Measurements from ENCODE around the gene MGAT3. TPM values are rescaled to one million over a fixed set of nuclear protein-coding genes. Genes with fewer than 3 reads are reported as not detected.

Gene MGAT3
- total and polyA plus RNA-seq, 2 of the 13 experiments (the other 11 are each of a cell fraction or from before 2014, with no cell fraction given), result 0.11 to 0.15 TPM

DNA sequence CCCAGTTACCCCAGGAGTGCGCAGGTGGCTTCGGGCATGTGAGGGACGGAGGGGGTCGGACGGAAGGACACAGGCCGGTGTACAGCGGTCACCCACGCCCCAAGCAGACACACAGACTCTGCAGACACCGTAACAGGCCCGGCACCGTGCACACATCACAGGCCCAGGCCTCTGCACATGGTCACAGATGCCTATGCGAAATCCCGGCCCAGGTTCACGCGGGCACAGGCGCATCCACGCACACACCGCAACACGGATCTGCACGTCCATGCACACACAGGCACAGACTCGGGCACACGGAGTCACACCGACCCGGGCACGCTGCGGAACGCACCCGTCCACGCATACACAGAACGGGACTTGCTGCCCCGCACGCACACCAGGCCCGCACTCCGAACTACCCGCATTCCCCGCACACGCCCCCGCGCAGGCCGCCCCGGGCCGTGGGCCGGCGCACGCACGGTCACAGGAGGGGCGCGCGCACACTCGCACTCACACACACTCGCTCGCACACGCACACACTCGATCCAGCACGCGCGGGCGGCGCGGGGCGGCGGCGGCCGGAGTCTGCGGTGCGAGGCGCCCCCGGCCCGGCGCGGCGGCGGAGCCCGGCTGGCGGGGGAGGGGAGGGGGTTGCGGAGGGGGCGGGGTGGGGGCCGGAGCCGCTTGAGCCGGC is at the start of gene MGAT3 (continued):
- TF ChIP-seq, protein P1, sequence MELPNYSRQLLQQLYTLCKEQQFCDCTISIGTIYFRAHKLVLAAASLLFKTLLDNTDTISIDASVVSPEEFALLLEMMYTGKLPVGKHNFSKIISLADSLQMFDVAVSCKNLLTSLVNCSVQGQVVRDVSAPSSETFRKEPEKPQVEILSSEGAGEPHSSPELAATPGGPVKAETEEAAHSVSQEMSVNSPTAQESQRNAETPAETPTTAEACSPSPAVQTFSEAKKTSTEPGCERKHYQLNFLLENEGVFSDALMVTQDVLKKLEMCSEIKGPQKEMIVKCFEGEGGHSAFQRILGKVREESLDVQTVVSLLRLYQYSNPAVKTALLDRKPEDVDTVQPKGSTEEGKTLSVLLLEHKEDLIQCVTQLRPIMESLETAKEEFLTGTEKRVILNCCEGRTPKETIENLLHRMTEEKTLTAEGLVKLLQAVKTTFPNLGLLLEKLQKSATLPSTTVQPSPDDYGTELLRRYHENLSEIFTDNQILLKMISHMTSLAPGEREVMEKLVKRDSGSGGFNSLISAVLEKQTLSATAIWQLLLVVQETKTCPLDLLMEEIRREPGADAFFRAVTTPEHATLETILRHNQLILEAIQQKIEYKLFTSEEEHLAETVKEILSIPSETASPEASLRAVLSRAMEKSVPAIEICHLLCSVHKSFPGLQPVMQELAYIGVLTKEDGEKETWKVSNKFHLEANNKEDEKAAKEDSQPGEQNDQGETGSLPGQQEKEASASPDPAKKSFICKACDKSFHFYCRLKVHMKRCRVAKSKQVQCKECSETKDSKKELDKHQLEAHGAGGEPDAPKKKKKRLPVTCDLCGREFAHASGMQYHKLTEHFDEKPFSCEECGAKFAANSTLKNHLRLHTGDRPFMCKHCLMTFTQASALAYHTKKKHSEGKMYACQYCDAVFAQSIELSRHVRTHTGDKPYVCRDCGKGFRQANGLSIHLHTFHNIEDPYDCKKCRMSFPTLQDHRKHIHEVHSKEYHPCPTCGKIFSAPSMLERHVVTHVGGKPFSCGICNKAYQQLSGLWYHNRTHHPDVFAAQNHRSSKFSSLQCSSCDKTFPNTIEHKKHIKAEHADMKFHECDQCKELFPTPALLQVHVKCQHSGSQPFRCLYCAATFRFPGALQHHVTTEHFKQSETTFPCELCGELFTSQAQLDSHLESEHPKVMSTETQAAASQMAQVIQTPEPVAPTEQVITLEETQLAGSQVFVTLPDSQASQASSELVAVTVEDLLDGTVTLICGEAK (IDR thresholded peaks at IDR 0.05), result no peak
- TF ChIP-seq, protein P1 (CRISPR knock-in tag; IDR thresholded peaks at IDR 0.05), result no peak

DNA sequence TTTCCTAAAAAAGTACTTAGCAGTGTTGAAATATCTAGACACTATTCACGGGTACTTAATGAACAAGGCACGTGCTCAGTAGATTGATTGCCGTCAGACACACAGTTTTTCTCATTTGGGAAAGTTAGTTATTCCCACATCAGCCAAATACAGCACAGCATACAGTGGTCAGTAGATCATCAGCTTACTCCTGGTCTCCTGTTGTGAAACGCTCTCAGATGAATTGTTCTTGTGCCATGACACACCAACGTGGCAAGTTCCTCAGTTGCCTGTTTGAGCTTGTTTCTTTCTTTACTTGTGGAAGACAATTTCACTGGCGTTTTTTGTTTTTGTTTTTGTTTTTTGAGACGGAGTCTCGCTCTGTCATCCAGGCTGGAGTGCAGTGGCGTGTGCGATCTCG is 48.6 kb upstream of the MGAT3 start:
- POLR2A ChIA-PET, result no interaction called here

More for the DNA sequence above, 48.6 kb upstream of the MGAT3 start:
- no peak overlapping the region for H2AFZ ChIP-seq (ENCODE audit: low read length)
- 94% methylated on average over 11 of the region's 11 CpGs for WGBS (ENCODE audit: low lambda C conversion rate)
- DNase-seq (ENCODE audit: low spot score), result no peak
- no peaks in the 10 kb centered on the region for H4K20me1 ChIP-seq (ENCODE audit: insufficient read depth, low read length)
- in situ Hi-C loops (cut with HindIII; ENCODE audit: extremely low pct_ligation_motif_present, low pct_unique_long_range_greater_than_20kb), result no loop called here
- CTCF ChIA-PET (ENCODE audit: low intra/inter-chr PET ratio, low total read pairs), result no interaction called here
- TF ChIP-seq ZFP36L2 (CRISPR knock-in tag; IDR thresholded peaks at IDR 0.05) (no peak), NCOA5 (CRISPR knock-in tag; IDR thresholded peaks at IDR 0.05) (no peak), STAT5B (CRISPR knock-in tag; IDR thresholded peaks at IDR 0.05) (no peak), TBP (CRISPR knock-in tag; IDR thresholded peaks at IDR 0.05) (no peak), HNF4A (CRISPR knock-in tag; IDR thresholded peaks at IDR 0.05) (no peak), ZNF660 (CRISPR knock-in tag; IDR thresholded peaks at IDR 0.05; ENCODE audit: borderline replicate concordance, low read depth) (no peak), PRMT3 (CRISPR knock-in tag; IDR thresholded peaks at IDR 0.05; ENCODE audit: borderline replicate concordance, low read depth) (no peak), ZIK1 (CRISPR knock-in tag; IDR thresholded peaks at IDR 0.05; ENCODE audit: borderline replicate concordance, low read depth) (no peak)
- TF ChIP-seq, protein P2, sequence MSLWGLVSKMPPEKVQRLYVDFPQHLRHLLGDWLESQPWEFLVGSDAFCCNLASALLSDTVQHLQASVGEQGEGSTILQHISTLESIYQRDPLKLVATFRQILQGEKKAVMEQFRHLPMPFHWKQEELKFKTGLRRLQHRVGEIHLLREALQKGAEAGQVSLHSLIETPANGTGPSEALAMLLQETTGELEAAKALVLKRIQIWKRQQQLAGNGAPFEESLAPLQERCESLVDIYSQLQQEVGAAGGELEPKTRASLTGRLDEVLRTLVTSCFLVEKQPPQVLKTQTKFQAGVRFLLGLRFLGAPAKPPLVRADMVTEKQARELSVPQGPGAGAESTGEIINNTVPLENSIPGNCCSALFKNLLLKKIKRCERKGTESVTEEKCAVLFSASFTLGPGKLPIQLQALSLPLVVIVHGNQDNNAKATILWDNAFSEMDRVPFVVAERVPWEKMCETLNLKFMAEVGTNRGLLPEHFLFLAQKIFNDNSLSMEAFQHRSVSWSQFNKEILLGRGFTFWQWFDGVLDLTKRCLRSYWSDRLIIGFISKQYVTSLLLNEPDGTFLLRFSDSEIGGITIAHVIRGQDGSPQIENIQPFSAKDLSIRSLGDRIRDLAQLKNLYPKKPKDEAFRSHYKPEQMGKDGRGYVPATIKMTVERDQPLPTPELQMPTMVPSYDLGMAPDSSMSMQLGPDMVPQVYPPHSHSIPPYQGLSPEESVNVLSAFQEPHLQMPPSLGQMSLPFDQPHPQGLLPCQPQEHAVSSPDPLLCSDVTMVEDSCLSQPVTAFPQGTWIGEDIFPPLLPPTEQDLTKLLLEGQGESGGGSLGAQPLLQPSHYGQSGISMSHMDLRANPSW (CRISPR knock-in tag; IDR thresholded peaks at IDR 0.05; ENCODE audit: borderline replicate concordance), result no peak
- BruUV-seq (replicated peaks), result no TSS peak
- H3K4me1 ChIP-seq (ENCODE audit: insufficient read depth, low read length), result no peaks in the 10 kb centered on the region
- peaks cover 0 to 5% of the 10 kb centered on the region in 2 experiments; a peak in 2 of 5 replicates for H3K36me3 ChIP-seq (replicated peaks in 1 of 2; ENCODE audit: control insufficient read depth in 1 of 2, insufficient read depth in 2 of 2, low read length in 2 of 2)
- H3K27me3 ChIP-seq (ENCODE audit: control insufficient read depth in 1 of 2, insufficient read depth in 2 of 2, low read length in 2 of 2), result no peaks in the 10 kb centered on the region
- no peak overlapping the region for H3K9ac ChIP-seq (ENCODE audit: insufficient read depth, low read depth, low read length)
- H3K9me3 ChIP-seq (ENCODE audit: low read length), result no peaks in the 10 kb centered on the region
- H3K79me2 ChIP-seq (ENCODE audit: insufficient read depth, low read length), result no peaks in the 10 kb centered on the region
- H3K4me3 ChIP-seq (replicated peaks in 1 of 3; ENCODE audit: insufficient read depth in 1 of 3, low read depth in 2 of 3, low read length in 3 of 3), result no peak overlapping the region
- no peak overlapping the region for H3K4me2 ChIP-seq (ENCODE audit: low read depth, low read length)
- no peak for ATAC-seq
- intact Hi-C loops (cut with micrococcal nuclease; ENCODE audit: unreplicated experiment), result no loop called here
- FAIRE-seq, result no peak
- H3K27ac ChIP-seq (ENCODE audit: extremely low read length, insufficient read depth, low read length), result no peak overlapping the region
